NT2/D1 (cell line): Measurements from ENCODE around the gene CDC14B.

ENCODE experiments used
- SUZ12 ChIP-seq: IDR thresholded peaks from 2 replicates; pipeline ENCODE4 v1.6.1; 2011; ENCODE audit not compliant: insufficient read length, insufficient read depth; ENCODE audit errors: extremely low read depth
- ZNF274 ChIP-seq: IDR thresholded peaks from 2 replicates; pipeline ENCODE4 v1.6.1; 2011; ENCODE audit warnings: mild to moderate bottlenecking, low read depth, low read length

GRCh38 chr9:96651626-96652025 is 32.0 kb upstream of the CDC14B start:
- TF ChIP-seq SUZ12 (no peak), ZNF274 (no peak)
